Activated T-helper 1 cell treated with anti-CD3 and anti-CD28 coated beads, Interleukin-12 subunit alpha, Interleukin-12 subunit beta, Interleukin-2, Interleukin-4 antibody, amounts not matched to agents 30 ng/mL and 10 ng/mL and 1 ng/mL, durations not matched to agents 14 hours and 24 hours and 36 hours (primary cell): ENCODE measurements around the gene PAPSS2. TPM values are rescaled to one million over a fixed set of nuclear protein-coding genes. Genes with fewer than 3 reads are reported as not detected.

Experiments used
- DNase-seq: peaks from one replicate; pipeline ENCODE4 v3.0.0; 2021; ENCODE audit warnings: low spot score
- H3K27ac Mint-ChIP-seq: one replicate; pipeline ENCODE4 v1.8.0; 2021; ENCODE audit warnings: mild to moderate bottlenecking, mixed read lengths
- H3K27me3 Mint-ChIP-seq: one replicate; pipeline ENCODE4 v1.8.0; 2022; ENCODE audit warnings: mild to moderate bottlenecking, moderate library complexity, mixed read lengths; ENCODE audit not compliant: insufficient read depth
- H3K36me3 Mint-ChIP-seq: one replicate; pipeline ENCODE4 v1.8.0; 2021; ENCODE audit warnings: low read depth, mixed read lengths
- H3K4me1 Mint-ChIP-seq: one replicate; pipeline ENCODE4 v1.8.0; 2021; ENCODE audit warnings: low read depth, mixed read lengths
- H3K4me3 Mint-ChIP-seq: one replicate; pipeline ENCODE4 v1.8.0; 2021; ENCODE audit warnings: mild to moderate bottlenecking, moderate library complexity, mixed read lengths
- H3K9me3 Mint-ChIP-seq: one replicate; pipeline ENCODE4 v1.8.0; 2021; ENCODE audit warnings: mixed read lengths
- intact Hi-C: fragments of 100-400 bp; cut with micrococcal nuclease; formaldehyde crosslinking; loops from one replicate; pipeline ENCODE4 v1.15.1; 2024
- total RNA-seq: library from RNA; stranded (reverse); gene quantifications from 2 replicates; pipeline ENCODE4 v1.2.3, GENCODE V29; 2022

Gene PAPSS2
- total RNA-seq, 1 donor from 2014 or later, result 0.21 TPM

GRCh38 chr10:87667493-87667892 lies 7.8 kb downstream of the PAPSS2 start:
- Mint-ChIP-seq H3K4me3 (no peak overlapping the region), H3K27me3 (peaks cover 10% of the 10 kb centered on the region)

GRCh38 chr10:87668324-87669074 lies 8.8 kb downstream of the PAPSS2 start:
- DNase-seq, result no peak
- no peak overlapping the region for H3K27ac Mint-ChIP-seq
- no peaks in the 10 kb centered on the region for H3K9me3 Mint-ChIP-seq
- intact Hi-C loops, result no loop called here
- no peaks in the 10 kb centered on the region for H3K36me3 Mint-ChIP-seq
- H3K4me3 Mint-ChIP-seq, result no peak overlapping the region
- no peaks in the 10 kb centered on the region for H3K4me1 Mint-ChIP-seq
- H3K27me3 Mint-ChIP-seq, result peaks cover 9% of the 10 kb centered on the region

More at GRCh38 chr10:87667493-87667892, 7.8 kb downstream of the PAPSS2 start:
- H3K9me3 Mint-ChIP-seq, result no peaks in the 10 kb centered on the region
- no peaks in the 10 kb centered on the region for H3K36me3 Mint-ChIP-seq
- DNase-seq, result no peak
- intact Hi-C loops, result no loop called here
- H3K4me1 Mint-ChIP-seq, result no peaks in the 10 kb centered on the region
- no peak overlapping the region for H3K27ac Mint-ChIP-seq

GRCh38 chr10:87669752-87670151 lies 10.1 kb downstream of the PAPSS2 start:
- Mint-ChIP-seq H3K4me3 (no peak overlapping the region), H3K9me3 (no peaks in the 10 kb centered on the region), H3K27ac (no peak overlapping the region), H3K36me3 (no peaks in the 10 kb centered on the region), H3K27me3 (peaks cover 8% of the 10 kb centered on the region), H3K4me1 (no peaks in the 10 kb centered on the region)
- intact Hi-C loops, result no loop called here
- DNase-seq, result no peak

- H3K27me3 Mint-ChIP-seq, result peaks cover 8% of the 10 kb centered on the region
- no peaks in the 10 kb centered on the region for H3K36me3 Mint-ChIP-seq
- no peak for DNase-seq
- no peaks in the 10 kb centered on the region for H3K4me1 Mint-ChIP-seq
- no peak overlapping the region for H3K27ac Mint-ChIP-seq
- intact Hi-C loops, result no loop called here
- H3K4me3 Mint-ChIP-seq, result no peak overlapping the region
- no peaks in the 10 kb centered on the region for H3K9me3 Mint-ChIP-seq
Observed at GRCh38 chr10:87670586-87670985, 10.9 kb downstream of the PAPSS2 start.

GRCh38 chr10:87671139-87671815 lies 11.6 kb downstream of the PAPSS2 start:
- intact Hi-C loops, result no loop called here
- Mint-ChIP-seq H3K9me3 (no peaks in the 10 kb centered on the region), H3K4me3 (no peak overlapping the region), H3K27me3 (peaks cover 6% of the 10 kb centered on the region), H3K4me1 (no peaks in the 10 kb centered on the region), H3K36me3 (no peaks in the 10 kb centered on the region), H3K27ac (no peak overlapping the region)
- no peak for DNase-seq

GRCh38 chr10:87672551-87672950 lies 12.9 kb downstream of the PAPSS2 start:
- H3K9me3 Mint-ChIP-seq, result no peaks in the 10 kb centered on the region
- H3K27ac Mint-ChIP-seq, result no peak overlapping the region
- intact Hi-C loops, result no loop called here

GRCh38 chr10:87674943-87675342 lies 15.3 kb downstream of the PAPSS2 start:
- Mint-ChIP-seq H3K9me3 (no peaks in the 10 kb centered on the region), H3K4me1 (no peaks in the 10 kb centered on the region), H3K4me3 (no peak overlapping the region), H3K27me3 (peaks cover 11% of the 10 kb centered on the region), H3K36me3 (no peaks in the 10 kb centered on the region), H3K27ac (no peak overlapping the region)
- intact Hi-C loops, result no loop called here
- DNase-seq, result no peak

More at GRCh38 chr10:87672551-87672950, 12.9 kb downstream of the PAPSS2 start:
- DNase-seq, result no peak
- Mint-ChIP-seq H3K27me3 (peaks cover 10% of the 10 kb centered on the region), H3K36me3 (no peaks in the 10 kb centered on the region), H3K4me3 (no peak overlapping the region), H3K4me1 (no peaks in the 10 kb centered on the region)

- DNase-seq, result no peak
- Mint-ChIP-seq H3K27me3 (peaks cover 9% of the 10 kb centered on the region), H3K36me3 (no peaks in the 10 kb centered on the region), H3K9me3 (no peaks in the 10 kb centered on the region), H3K27ac (no peak overlapping the region), H3K4me3 (no peak overlapping the region), H3K4me1 (no peaks in the 10 kb centered on the region)
- intact Hi-C loops, result no loop called here
Observed at GRCh38 chr10:87675396-87676376, 16.0 kb downstream of the PAPSS2 start.

- no peaks in the 10 kb centered on the region for H3K4me1 Mint-ChIP-seq
- no peak overlapping the region for H3K27ac Mint-ChIP-seq
- no peak for DNase-seq
- intact Hi-C loops, result no loop called here
- no peaks in the 10 kb centered on the region for H3K36me3 Mint-ChIP-seq
- H3K4me3 Mint-ChIP-seq, result no peak overlapping the region
- H3K9me3 Mint-ChIP-seq, result no peaks in the 10 kb centered on the region
- H3K27me3 Mint-ChIP-seq, result peaks cover 11% of the 10 kb centered on the region
Observed at GRCh38 chr10:87677595-87677994, 17.9 kb downstream of the PAPSS2 start.

- no peaks in the 10 kb centered on the region for H3K9me3 Mint-ChIP-seq
- H3K4me1 Mint-ChIP-seq, result no peaks in the 10 kb centered on the region
- no peak for DNase-seq
- intact Hi-C loops, result no loop called here
- no peaks in the 10 kb centered on the region for H3K36me3 Mint-ChIP-seq
- no peak overlapping the region for H3K27ac Mint-ChIP-seq
- peaks cover 11% of the 10 kb centered on the region for H3K27me3 Mint-ChIP-seq
- H3K4me3 Mint-ChIP-seq, result no peak overlapping the region
Observed at GRCh38 chr10:87678302-87678701, 18.6 kb downstream of the PAPSS2 start.

- Mint-ChIP-seq H3K4me3 (no peak overlapping the region), H3K27me3 (peaks cover 3% of the 10 kb centered on the region), H3K27ac (no peak overlapping the region), H3K36me3 (no peaks in the 10 kb centered on the region), H3K4me1 (no peaks in the 10 kb centered on the region), H3K9me3 (no peaks in the 10 kb centered on the region)
- intact Hi-C loops, result no loop called here
- DNase-seq, result no peak
Observed at GRCh38 chr10:87683356-87683755, 23.7 kb downstream of the PAPSS2 start.

- no peaks in the 10 kb centered on the region for H3K4me1 Mint-ChIP-seq
- no peak for DNase-seq
- peaks cover 3% of the 10 kb centered on the region for H3K27me3 Mint-ChIP-seq
- H3K27ac Mint-ChIP-seq, result no peak overlapping the region
- intact Hi-C loops, result no loop called here
- no peaks in the 10 kb centered on the region for H3K36me3 Mint-ChIP-seq
- H3K4me3 Mint-ChIP-seq, result no peak overlapping the region
- H3K9me3 Mint-ChIP-seq, result no peaks in the 10 kb centered on the region
Observed at GRCh38 chr10:87684001-87684638, 24.4 kb downstream of the PAPSS2 start.
